AG09309 (cell line): ENCODE measurements around the gene APPL2.

Source experiments
- DNase-seq: peaks from one replicate; pipeline ENCODE4 v3.0.0-alpha.2; 2010; ENCODE audit warnings: low read depth
- H3K4me3 ChIP-seq: 2 replicates; pipeline ENCODE4 v1.5.1; 2011; ENCODE audit warnings: mild to moderate bottlenecking, low read depth, low read length, moderate library complexity; ENCODE audit not compliant: control insufficient read depth
- CTCF ChIP-seq: IDR thresholded peaks from 2 replicates; pipeline ENCODE4 v1.5.1; 2011; ENCODE audit warnings: mild to moderate bottlenecking, low read depth, low read length, inconsistent platforms; ENCODE audit not compliant: insufficient read depth, control insufficient read depth; ENCODE audit errors: missing control alignments

APPL2 gene

GRCh38 chr12:105214148-105214547 is 21.8 kb downstream of the APPL2 start:
- peak; percentile 94 for DNase-seq
- no peak overlapping the region for H3K4me3 ChIP-seq
- no peak for TF ChIP-seq CTCF

DNA sequence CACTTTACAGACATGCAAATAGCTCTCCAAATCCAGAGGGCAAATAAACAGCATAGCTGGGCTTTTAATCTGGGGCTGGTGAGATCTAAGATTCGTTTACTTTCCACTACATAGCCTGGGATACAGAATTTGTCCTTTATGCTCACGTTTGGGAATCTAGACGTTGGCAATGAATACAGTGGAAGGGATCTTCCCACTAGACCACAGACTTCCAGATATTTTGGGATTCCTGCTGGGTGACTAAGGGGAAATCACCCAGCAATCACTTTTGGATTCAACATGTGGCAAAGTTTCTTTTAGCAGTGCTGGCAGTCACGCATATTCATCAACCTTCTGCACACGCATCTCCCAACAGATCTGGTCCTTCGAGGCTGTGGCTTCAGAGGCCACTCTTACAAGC is 23.5 kb downstream of the APPL2 start:
- H3K4me3 ChIP-seq = no peak overlapping the region
- DNase-seq = peak; percentile 82
- TF ChIP-seq CTCF = no peak

- no peak for DNase-seq
- no peak overlapping the region for H3K4me3 ChIP-seq
- no peak for TF ChIP-seq CTCF
Measured at GRCh38 chr12:105209091-105209490, 26.9 kb downstream of the APPL2 start.

DNA sequence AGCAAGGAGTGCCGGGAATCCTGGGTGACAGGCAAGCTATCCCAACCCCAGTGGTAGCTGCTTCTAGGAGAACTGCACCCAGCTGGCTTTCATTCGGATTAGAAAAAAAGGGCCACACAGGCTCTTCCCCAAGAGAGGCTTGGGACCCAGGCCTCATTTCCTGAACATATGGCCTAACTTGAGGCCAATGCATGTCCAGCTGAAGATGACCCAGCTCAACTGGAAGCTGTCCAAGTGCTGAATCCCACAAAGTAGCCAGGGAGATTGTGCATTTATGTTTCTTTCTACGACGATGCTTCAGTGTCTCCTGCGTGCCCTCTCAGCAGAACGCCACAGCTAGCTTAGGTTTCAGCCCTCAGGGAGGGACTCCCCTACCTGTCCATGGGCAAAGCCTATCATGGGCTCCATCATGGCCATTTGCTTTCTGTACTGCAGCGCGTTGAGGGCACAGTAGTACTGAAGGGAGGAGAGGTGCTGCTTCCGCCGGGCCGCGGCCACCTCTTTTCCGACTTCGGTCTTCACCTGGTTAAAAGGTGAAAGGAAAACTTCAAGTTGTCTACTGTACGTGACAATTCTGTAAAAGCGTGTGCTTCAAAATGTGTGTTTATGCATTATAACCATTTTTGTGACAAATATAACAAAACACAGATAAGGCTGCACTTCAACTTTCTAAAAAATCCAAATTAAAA is 29.1 kb downstream of the APPL2 start:
- TF ChIP-seq CTCF = no peak
- no peak overlapping the region for H3K4me3 ChIP-seq
- DNase-seq = no peak

DNA sequence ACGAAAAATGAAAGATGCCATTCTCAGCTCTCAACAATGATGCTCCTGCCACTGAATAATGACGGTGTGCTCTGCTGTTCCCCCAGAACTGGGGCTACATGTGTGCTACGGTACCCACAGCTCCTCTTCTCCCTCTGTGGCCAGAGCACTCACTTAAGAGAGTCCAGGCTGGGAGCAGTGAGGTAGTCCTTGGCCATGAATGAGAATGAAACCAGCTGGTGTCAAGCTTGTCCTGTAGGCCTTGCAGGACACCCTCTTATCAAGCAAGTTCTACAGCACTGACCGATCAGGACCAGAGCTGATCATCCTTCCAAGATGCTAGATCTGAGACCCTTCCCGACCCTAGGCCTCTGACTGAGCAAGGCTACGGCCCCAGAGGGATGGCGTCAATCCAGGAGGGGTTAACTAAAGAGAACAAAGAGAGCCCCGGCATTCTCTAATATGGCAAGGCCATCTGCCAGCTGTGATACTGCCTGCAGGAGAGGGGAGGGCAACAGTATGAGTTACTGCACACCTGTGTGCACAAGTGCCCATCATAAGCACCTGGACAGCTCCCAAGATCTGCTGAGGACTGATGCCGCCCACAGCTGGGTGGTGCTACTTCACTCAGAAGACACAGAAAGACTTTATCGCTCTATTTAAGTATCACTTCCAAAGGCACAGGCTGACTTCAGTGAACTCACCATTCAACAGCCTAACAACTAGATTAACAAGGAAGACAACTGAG is 30.5 kb downstream of the APPL2 start:
- no peak for TF ChIP-seq CTCF
- no peak for DNase-seq
- H3K4me3 ChIP-seq = no peak overlapping the region

DNA sequence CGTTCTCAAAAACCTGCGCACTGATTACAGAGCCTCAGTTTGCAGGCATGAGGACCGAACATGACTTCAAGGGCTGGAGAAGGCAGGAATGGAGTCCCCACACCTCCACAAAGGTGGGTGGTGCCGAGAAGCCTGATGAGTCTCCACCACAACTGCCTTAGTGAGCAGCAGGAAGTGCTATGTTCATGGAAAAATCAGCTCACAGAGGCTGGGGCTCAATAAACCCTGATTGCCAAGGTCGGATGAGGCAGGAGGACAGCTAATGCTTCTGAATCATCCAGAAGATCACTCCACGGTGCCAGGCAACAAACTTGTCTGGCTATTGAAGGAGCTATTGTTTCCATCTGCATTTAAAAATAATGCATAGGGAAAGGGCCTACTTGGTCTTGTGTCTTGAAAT is 31.1 kb downstream of the APPL2 start:
- peak; percentile 80 for DNase-seq
- no peak overlapping the region for H3K4me3 ChIP-seq
- TF ChIP-seq CTCF = no peak
